HG02642 (cell line): ENCODE results near the gene GATAD2A.
"Not testable (repeated sequence)": the region's sequence is repeated elsewhere in the genome, so short reads cannot be mapped to it uniquely, and the experiment has no call there.

Source experiments
- ATAC-seq: cut with Tn5 transposase; IDR thresholded peaks from one replicate; pipeline ENCODE4 v1.9.1; 2021; ENCODE audit warnings: mild to moderate bottlenecking; ENCODE audit not compliant: unreplicated experiment, poor library complexity

The GATAD2A gene

DNA sequence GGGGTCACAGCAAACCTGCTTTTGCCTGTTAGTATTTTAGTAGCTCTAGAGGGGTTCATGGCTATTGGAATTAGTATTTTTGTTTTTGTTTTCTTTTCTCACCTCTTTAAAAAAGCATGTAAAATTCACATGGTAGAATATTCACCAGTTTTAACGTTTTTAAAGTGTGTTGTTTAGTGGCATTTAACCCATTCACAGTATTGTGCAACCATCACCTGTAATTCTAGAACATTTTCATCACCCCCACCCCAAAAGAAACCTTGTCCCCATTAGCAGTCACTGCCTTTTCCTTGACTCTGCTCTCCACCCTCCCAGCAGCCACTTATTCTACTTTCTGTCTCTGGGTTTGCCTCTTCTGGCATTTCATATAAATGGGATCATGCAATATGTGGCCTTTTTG, 39.8 kb downstream of the GATAD2A start:
- ATAC-seq = no peak

DNA sequence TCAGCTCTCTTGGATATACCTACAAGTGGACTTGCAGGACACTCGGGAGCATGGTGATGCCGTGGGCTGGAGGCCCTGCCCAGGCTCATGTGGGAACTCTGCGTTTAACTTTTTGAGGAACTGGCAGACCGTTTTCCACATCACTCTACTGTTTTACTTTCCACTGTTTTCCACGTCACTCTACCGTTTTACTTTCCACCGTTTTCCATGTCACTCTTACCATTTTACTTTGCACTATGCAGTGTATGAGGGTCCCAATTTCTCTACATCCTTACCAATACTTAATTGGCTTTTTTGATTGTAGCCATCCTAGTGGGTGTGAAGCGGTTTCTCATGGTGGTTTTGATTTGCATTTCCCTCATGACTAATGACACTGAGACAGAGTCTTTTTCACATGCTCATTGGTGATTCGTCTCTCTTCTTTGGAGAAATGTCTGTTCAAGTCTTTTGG, 40.5 kb downstream of the GATAD2A start:
- peak; percentile 41 for ATAC-seq

DNA sequence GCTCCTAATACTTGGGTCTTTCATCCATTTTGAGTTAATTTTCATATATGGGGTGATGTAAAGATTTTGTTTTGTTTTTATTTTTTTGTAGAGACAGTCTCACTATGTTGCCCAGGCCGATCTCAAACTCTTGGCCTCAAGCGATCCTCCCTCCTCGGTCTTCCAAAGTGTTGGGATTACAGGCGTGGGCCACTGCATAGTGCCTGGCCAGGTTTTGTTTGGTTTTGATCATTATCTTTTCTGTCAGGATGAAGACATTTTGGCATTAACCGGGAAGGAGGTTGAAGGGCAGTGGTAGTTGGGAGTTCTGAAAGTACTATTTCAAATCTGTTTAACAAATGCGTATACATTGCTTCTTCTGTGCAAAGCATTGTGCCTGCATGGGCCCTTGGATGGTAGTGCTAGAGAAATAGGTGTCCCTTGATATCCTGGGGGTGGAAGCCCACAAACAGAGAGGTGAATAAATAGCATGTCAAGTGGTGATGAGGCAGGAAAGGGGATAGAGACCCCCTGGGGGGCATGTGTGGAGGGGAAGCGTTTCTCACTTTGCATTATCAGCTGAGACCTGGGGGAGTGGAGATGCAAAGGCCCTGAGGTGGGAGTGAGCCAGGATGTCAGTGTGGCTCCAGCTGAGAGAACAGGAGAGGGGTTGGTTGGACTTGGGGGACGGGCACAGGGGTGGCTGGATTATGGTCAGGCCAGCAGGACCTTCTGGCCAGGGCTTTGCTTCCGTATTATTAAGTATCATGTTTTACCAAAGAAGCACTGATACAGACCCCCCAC, 41.4 kb downstream of the GATAD2A start:
- no peak for ATAC-seq

DNA sequence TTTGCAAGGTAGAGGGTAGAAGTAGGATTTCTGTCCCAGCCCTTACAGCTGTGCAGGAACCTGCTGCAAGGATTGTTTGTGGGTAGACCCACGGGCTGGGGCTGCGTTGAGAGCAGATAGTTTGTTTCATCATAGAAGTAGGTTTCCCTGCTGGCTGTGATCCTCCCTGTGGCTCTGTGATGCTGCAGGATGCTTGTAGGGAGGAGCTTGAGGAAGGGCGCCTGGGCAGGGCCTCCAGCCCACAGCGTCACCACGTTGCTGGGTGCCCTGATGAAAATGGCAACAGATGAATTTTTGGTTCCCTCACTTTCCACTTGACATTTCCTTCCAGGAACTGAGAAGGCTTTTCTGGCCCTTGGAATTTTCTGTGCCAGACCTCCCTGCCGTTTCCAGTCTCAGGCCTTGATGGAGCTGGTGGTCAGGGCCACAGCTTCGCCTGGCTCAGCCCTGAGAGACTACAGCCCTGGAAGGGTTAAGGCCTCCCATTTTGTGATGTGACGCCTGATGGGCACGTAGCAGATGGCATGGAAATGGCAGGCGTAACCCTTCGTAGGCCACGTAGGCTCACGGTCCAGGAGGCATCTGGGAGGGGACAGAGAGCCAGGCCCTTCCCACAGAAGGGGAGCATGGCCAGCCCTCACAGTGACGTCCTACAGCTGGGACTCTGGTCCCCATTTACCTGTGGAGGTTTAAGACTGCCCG, 42.2 kb downstream of the GATAD2A start:
- ATAC-seq = no peak

DNA sequence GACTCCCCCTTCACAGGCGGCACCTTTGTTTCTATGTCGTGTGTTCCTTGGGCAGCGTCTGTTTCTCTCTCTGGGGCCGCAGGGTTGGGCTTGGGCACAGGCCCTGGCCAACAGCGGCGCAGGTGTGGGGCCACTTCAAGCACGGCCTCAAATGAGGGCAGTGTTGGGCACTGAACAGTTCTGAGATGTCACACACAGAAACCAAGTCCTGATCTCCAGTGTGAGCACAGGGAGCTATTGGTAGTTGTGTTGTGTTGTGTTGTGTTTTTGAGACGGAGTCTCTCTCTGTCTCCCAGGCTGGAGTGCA, 42.7 kb downstream of the GATAD2A start:
- no peak for ATAC-seq

DNA sequence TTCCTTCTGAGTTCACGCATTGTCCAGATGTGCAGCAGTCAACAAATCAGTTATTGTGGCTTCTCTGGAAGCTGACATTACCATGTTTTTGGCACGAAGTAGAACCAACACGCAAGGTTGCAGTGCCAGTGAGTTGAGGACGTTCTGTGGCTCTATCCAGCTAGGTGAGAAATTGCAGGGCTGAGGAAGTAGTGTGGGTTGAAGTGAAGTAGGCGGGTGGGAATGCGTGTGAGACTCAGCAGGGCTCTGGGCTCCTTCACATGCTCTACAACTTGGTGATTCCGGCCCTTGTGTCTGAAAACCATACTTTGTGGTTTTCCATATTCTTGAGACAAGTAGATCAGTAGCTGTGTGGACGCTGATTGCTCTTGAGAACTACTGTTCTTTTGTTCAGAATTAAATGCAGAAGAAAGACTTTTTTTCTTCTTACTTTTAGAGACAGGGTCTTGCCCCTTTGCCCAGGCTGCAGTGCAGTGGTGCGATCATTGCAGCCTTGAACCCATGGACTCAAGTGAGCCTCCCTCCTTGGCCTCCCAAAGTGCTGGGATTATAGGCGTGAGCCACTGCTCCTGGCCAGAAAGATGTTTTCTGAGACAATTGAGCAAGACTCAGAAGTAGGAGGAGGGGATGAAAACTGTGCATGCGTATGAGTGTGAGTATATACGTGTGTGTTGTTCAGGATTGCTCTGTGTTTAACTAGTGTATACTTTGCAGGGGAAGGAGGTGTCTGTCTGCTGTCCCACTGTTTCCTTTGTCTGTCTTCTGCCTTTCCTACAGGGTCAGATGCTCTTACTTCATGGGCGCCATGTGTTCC, 46.2 kb downstream of the GATAD2A start:
- peak; percentile 68 for ATAC-seq

DNA sequence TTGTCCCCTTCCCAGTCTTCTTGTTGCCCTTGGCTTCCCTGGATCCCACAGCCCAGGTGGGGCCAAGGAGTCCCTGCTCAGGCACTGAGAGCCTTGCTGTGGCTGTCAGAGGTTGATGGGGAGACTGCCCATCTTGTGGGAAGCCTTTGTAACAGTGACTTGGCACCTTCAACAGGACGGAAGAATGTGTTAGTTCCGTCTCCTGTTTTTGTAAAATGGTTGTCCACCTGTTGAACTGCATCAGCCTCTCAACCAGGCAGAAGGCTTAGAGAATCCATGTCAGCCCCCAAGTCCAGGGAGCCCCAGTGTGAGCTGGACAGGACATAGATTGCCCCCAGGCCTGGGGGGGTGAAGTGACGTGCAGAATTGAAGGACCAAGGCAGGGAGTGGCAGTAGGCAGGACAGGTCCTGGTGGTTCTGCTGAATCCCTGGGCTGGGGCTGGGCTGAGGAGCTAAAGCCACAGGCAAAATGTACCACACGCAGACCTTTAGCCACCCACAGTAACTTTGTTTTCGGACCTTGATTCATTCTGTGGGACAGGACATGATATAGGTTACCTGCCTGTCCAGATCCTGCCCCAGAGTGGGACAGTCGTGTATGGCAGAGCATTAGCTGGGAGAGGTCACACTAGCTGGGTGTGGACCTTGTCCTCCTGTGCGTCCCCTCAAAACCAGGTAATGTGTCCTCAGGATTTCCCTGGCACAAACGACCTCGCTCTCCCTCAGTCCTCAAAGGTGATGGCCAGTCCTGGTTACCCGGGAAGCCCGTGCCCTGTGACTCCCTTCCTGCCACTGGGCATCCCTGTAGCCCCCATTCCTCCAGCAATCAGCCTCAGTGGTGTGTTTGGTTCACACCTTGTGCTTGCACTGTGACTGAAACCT, 47.0 kb downstream of the GATAD2A start:
- no peak for ATAC-seq

DNA sequence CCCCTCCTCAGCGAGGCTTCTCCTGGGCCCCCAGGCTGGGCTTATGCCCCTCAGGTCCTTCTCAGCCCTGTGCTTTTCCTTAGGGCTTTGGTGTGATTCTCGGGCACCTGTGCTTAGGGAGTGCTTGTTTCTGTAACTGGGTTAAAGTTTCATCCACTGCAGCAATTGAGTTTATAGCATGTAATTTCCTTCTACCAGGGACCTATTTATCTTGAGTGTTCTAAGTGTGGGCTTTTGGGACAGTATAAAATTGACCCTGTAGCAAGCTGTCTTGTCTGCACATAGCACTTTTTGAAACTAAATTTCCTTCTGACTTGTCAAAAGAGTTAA, 47.6 kb downstream of the GATAD2A start:
- no peak for ATAC-seq

DNA sequence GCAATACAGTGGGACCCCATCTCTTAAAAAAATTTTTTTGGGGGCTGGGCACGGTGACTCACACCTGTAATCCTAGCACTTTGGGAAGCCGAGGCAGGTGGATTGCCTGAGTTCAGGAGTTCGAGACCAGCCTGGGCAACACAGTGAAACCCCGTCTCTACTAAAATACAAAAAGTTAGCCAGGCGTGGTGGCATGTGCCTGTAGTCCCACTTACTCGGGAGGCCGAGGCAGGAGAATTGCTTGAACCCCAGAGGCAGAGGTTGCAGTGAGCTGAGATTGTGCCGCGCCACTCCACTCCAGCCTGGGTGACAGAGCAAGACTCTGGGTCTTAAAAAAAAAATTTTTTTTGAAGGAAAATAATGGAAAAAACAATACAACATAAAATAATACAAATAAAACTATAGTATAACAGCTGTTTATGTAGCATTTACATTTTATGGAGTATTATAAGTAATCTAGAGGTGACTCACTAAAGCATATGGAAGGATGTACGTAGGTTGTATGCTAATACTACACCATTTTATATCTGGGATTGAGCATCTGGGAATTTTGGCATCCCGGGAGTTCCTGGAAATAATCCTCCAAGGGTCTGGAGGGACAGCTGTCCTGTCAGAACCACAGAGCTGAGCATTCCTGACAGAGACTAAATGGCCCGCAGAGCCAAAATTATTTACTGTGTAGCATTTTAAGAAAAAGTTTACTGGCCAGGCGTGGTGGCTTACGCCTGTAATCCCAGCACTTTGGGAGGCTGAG, 49.9 kb downstream of the GATAD2A start:
- not testable (repeated sequence) for ATAC-seq

DNA sequence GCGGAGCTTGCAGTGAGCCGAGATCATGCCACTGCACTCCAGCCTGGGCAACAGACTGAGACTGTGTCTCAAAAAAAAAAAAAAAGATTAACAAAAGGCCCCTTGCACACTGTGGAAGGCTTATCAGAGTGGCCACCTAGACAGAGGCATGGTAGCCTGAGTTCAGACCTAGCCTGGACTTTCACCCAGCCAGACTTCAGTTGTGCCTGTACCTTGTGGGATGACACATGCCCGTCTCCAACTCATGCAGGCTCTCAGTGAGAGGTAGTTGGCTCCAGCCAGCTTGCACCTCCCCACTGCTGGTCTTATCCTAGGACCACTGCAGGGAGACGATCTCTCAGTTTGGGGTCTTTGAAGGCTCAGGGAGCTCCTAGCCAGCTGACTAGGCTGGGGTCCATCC, 52.2 kb downstream of the GATAD2A start:
- no peak for ATAC-seq

DNA sequence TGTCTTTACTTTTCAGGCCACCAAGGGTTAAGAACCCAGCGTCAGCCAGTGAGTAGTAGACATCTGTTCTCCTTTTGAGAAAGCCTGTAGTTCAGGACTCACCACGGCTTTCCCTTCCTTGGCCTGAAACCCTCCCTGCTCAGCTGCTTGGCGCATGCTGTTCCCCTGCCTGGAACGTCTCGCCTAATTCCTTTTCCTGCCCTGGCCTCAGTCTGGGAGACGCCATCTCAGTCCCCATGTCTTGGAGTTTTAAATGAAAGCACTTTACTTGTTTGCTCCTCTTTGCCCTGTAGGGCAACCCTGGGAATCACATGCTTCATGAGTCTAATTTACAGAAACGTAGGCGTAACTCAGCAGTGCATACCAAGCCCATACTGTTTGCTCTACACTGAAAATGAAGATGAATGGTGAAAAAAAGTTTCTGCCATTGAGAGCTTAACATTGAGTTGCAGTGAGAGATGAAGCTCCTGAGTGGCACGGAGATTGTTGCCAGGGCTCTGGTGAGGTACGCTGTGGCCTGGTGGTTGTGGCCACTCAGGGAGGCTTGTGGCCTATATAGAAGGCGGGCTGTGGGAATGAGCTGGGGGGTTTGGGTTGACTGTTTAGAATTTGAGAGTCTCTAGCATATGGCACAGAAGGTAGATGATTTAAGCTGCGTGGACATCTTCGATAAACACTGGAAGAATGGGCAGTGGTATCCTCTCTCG, 52.8 kb downstream of the GATAD2A start:
- no peak for ATAC-seq

DNA sequence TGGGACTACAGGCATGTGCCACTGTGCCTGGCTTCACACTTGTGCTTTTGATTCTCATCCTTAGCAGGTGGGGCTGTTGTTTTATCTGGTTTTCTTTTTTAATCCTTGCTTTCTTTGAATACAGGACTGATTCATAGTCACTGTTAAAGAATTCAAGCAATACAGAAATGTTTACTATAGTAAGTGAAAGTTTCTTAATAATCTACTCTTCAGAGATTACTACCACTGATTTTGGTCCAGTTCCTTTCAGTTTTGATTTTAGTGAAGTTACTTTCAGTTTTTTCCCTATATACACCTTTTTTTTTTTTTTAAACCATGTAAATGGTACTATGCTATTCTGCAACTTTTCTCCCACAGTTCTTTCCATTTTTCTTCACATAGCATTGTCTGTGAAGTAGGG, 53.6 kb downstream of the GATAD2A start:
- ATAC-seq = no peak

DNA sequence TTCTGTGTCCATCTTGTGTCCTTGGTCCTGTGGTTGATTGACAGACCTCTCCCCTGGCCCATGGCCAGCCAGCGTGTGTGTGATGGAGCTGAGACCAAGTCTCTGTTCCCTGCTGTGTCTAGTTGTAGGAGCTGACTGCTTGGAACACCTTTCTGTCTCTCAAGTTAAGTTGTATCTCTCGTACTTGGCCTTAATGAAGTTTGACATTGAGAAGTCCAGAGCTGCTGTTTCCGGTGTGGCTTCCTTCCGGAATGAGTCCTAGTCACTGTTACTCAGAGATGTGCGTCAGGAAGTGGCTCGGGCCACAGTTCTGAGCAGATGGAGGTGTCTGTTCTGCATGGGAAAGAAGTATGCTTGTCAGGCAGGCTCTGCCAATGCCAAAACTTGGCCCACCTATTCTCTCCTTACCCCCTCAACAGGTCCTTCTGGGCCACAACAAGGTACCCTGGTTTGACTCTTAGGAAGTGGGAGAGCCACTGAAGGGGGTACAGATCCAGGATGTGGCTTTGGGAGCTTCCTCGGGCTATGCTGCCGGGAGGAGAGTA, 54.3 kb downstream of the GATAD2A start:
- ATAC-seq = no peak

DNA sequence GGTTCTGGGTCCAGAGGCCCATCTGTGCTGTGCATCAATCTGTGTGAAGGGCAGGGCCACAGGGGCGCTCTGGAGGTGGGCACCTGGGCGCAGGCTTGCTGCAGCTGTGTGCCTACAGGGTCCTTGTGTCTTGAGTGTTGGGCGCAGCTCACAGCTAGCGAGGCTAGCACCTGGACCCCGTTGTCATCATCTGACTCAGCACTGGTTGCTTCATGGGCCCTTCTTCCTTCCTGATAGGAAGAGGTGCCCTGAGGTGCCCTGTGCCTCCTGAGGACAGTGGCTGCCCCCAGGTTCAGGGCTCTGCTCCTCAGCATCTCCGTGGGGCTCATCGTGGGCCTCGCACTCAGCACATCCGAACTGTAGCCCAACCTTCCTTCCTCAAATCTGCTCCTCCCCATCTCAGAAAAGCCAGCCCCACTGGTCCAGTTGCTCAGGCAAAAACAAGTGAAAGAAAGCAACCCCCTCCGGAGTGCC, 54.8 kb downstream of the GATAD2A start:
- no peak for ATAC-seq

DNA sequence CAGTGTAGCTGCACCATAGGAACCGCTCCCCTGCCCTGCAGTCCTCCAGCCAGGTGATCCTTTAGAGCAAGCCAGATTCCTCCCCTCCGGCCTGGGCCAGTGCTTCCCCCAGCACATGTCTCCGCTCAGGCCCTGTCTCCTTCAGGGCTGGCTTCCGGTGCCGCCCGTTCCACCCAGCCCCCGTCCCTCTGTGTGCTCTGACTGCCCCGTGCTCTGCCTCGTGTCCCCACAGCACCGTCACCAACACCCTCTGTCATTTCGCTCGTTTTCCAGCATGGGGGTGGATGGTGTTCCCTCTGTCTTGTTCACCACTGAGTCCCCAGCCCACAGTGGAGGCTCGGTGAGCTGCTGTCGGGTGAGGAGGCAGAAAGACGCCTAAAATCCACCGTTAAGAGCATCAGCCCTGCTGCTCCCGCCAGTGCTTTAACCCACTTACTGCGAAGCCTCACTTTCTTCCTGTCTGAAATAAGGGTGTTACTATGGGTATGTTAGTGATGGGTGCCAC, 55.3 kb downstream of the GATAD2A start:
- ATAC-seq = no peak

DNA sequence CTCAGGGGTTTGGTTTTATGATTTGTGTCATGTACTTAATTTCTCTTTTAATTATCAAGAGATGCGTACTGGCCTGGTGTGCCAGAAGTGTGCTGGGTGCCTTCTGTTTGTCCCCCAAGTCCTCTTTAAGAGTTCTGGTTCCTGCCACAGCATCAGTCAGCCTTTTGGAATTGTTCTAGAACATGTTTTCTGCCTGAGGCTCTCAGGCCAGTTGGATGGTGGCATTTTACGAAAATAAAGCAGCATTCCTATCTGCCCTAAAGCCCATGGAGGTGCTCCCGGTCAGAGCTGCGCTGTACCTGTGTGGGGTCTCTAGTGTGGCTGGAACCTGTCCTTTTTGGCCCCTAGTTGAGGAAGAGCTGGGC, 55.8 kb downstream of the GATAD2A start:
- ATAC-seq = no peak

DNA sequence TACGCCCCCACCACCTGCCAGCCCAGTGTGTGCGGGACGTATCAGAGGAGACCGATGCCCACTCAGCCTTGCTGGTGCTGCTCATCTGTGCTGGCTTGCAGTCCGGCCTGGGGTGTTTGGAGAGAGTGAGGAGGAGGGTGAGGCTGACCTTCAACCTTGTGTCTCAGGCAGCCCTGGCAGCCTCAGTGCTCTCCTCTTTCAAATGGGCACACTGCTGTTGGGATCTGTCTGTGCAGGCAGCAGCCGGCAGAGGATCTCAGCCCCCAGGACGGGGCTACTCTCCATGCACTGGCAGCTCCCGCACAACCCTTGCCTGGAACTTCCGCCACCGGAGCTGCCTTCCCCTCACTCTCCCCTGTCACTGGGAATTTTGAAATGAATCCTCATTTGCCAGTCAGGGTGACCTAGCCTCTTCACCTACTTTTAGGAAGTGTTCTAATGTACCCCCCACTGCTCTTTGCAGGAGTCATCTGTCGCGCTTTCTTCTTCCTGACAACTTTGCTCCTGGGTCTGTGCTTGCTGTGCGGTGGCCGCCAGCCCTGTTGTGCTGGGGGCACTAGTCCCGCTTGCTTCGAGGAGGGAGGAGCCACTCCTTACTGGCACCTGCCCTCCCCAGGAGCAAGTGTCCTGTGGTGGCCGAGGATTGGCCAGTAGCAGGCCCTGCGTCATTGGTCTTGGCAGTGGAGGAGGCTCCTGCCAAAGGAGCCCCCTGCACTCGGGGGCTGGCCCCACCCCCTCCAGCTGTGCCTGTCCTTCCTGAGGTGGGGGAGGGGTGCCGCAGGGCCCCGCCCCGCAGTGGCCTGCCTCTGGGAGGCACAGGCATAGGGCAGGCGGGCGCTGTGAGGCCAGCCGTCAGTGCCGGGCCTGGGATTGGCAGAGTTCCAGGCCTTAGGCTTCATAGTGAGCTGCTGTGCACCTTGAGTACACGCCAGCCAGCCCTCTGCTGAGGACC, 56.5 kb downstream of the GATAD2A start:
- no peak for ATAC-seq
